SIG-M5 treated with dmso at 0.1 percent for 504 hours (cell line): ENCODE data around the gene MARCHF10.
"Not testable (repeated sequence)": the region's sequence is repeated elsewhere in the genome, so short reads cannot be mapped to it uniquely, and the experiment has no call there.

ENCODE experiments used
- DNase-seq: peaks from one replicate; lab custom pipeline; 2025; ENCODE audit not compliant: unreplicated experiment; lab: John Stamatoyannopoulos, UW

Gene MARCHF10

DNA sequence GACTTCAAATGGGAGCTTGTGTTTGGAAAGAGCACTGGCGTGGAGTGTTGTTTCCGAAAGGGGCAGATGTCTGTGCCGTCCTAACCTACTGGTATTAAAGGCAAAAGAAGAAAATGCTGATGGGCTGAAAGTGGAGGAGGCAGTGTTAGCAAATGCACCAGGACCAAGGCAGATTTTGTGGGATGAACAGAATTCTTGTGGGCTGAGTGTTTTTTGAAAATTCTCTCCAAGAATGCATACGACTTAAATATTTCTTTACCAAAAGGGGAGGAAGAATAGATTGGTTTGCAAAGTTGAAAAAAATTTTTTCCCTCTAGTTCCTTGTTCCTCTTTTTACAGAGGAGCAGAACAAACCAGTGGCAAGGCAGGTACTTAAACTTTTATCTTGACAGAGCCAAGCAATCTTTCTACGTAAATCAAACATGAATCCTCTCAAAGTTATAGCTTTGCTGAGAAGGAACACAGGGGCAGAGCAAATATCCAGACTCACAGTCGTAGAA lies 16.8 kb downstream of the MARCHF10 start:
- DNase-seq = no peak

DNA sequence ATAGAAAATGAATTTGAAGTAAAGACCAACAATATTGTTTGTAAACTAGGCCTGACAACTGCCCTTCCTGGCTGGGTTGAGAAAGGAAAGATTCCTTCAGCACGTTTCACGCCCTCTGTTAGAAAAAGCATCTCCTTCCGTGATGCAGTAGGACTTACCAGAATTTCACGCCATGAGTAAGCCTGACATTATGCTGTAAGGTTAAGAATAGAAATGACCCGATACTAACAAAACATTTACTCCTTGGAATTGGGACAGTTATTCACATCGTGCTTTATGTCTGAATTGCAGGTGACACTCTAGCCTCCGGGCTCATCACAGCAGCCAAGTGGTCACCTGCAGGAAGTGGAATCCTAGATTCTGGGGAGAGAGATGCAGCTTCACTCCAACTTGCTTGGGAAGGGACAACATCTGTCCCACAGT lies 17.5 kb downstream of the MARCHF10 start:
- peak; percentile 76 for DNase-seq

DNA sequence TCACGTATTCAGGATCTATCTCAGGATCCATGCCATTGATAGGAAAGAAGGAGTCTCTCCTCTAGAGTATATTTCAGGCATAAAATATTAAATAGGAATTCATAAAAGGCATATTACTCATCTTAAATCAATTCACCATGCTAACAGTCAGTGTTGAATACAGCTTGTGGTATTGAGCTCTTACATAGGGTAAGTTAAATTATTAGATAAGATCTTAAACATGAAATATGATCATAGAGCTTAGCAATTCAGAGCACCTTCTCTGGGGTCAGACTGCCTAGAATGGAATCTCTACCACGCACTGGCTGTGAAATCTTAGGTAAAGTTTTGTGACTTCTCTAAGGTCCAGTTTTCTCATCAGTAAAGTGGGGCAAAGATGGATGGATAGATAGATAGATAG lies 20.7 kb downstream of the MARCHF10 start:
- no peak for DNase-seq

DNA sequence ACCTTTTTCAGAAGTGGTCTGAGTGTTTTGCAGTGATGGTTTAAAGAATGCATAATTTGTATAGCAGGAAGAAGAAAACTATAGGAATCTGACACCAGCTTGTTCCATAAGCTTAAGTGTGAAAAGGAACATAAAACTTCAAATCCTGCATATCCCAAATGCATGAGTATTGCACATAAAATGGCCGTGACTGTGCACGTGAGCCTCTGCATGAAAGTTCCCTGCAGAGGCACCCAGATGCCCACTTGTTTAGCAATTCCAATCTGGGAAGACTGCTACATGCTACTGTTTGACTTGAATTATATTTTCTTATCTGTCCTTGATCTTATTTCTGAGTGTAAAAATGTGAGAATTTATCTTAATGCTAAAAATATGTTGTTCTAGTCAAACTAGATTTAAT lies 21.5 kb downstream of the MARCHF10 start:
- no peak for DNase-seq

DNA sequence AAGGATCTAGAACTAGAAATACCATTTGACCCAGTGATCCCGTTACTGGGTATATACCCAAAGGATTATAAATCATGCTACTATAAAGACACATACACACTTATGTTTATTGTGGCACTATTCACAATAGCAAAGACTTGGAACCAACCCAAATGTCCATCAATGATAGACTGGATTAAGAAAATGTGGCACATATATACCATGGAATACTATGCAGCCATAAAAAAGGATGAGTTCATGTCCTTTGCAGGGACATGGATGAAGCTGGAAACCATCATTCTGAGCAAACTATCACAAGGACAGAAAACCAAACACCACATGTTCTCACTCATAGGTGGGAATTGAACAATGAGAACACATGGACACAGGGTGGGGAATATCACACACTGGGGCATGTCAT lies 22.1 kb downstream of the MARCHF10 start:
- not testable (repeated sequence) for DNase-seq

DNA sequence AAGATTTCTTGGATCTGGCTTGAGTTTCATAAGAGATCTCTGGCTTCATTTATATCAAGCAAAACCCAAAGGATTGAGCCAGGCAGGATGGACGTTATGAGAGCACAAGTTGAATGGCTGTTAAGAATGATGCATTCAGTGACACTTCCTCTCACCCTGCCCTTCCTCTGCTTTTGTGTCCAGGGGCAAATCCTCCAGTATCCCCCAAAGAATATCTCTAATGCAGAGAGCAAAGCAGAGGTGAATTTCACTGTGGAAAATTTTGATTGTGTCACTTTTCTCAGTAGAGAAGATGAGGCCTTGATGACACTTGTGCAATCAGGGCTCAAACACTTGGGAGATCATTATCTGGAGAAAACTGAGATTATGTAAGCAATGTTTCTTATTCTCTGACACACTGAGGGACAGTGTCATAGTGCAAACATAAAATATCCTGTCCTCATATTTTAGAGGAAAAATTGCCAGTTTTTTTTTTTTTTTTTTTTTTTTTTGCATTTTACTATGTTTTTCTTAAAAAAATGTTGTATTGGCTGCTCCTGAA lies 25.3 kb downstream of the MARCHF10 start:
- peak; percentile 20 for DNase-seq

DNA sequence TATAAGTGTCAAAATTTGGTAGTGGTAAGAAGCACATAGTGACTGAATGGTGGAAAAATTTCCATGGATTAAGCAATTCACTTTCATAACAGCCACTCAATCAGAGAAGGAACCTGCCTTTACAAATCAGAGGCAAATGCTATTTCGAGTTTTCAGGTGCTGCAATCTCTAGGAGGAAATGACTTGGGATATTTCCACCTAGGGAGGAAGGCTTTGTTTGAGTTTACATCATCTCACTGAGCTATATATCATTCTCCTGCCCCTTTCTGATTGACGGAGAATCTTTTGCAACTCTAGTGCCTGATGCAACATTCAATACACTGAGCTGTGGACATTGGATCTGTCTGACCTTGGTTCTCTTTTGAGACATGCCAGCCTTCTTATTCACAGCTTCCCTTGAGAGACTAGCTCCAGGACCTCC lies 26.3 kb downstream of the MARCHF10 start:
- peak; percentile 81 for DNase-seq

DNA sequence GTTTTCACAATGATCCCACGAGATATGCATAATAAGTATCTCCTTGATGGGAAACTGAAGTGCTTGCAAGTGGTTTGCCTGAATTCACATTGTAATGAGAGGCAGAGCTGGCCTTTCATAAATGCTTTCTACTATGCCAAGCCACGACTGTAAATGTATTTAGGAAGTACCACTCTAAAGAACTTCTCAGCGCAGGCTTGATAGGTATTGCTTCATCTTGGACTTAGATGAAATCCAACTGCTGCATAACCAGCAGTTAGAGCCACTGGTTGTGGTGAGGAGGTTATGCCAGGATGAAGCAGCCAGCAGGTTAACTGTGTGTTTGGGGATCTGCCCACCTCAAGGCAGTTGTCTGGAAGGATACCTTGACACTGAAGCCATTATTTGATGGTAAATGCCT lies 26.8 kb downstream of the MARCHF10 start:
- DNase-seq = peak; percentile 34

DNA sequence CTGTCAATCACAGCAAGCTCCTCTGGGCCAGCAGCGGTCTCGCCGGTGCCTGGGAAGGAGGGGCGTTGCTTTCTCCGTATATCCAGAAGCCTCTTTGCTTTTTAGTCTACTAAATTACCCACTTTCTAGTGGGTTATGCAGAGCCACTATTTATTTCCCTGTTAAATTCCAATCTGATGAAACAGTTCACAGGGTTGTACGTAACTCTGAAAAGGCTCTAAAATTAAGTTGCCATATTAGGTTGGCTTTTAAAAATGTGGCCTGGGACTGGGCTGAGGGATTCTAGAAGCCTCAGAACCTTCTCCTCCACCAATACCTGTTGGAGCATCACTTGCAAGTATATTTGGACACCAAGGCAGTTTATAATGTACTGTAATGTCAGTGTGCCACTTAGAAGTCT lies 27.2 kb downstream of the MARCHF10 start:
- no peak for DNase-seq

DNA sequence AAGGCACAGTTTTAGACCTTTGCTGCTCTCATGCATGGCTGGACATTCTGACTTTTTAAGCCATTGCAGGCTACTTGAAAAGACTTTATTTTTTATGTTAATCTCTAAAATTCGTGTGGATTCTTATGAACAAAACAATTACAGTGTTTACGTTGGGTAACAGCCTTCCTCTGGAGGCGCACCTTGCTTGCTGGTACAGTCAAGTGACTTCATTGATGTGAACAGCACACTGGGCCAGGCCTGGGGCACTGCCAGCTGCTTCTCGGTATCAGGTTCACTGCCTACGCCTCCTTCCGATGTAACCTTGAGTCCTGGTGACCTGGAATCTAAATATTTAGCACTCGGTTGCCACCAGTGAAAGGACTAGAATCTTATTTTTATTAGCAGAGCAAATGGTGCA lies 27.8 kb downstream of the MARCHF10 start:
- DNase-seq = peak; percentile 23

DNA sequence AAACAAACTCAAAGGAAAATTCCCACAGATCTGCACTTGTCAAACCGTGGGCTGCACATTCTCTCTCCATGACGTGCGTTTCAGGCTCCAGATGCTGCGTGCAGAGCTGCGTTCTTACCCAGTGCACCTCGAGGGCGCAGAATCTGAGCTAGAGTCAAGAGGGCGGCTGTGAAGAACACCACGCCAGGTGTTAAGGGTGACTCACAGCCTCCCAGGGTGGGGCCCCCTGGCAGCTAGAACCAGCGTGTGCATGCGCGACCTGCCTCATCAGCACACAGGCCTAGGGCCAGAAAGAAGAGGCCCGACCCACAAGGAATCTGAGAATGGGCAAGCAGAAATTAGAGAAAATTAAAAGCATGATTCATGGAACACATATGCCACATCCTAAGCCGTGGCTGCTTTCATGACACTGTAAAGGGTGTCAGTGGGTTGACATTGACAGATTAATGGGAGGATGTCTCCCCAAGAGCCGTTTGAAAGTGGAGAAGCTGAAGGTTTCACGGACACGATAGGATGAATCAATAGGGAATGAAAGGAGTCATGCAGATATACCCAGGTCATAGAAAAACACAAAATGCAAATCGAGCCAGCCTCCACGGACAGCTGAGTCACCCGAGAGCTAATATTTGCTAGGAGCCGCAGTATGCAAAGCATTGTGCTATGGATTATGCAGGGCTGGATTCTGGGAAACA lies 29.0 kb downstream of the MARCHF10 start:
- peak; percentile 69 for DNase-seq

DNA sequence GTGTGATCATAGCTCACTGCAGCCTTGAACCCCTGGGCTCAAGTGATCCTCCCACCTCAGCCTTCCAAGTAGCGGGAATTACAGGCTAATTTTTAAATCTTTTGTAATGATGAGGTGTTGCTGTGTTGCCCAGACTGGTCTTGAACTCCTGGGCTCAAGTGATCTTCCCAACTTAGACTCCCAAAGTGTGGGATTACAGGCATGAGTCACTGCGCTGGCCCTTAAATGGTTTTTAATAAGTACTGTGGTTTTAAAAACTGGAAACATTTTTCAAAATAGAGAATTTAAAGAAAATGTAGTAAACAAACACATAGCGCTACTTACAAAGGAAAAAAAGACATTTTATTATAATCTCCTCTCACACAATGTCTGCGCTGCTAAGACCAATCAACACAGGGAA lies 32.2 kb downstream of the MARCHF10 start:
- no peak for DNase-seq

DNA sequence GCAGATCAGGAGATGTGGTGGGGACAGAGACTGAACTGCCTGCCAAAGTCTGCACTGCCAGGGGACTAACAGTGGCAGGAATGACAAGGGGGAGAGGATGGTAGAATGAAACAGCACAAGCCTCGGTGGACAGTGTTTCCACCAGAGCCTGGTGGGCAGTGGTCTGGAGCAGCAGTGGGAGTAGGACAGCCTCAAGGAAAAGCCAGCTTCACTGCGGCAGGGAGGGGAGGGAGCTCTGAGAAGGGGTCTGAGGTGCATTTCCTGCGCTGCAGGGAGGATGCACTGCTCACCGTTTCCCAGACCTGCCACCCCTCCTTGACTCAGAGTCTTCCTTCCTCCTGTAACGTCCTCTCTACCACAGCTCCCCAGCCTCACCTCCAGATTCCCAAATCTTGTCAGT lies 33.8 kb downstream of the MARCHF10 start:
- DNase-seq = no peak

DNA sequence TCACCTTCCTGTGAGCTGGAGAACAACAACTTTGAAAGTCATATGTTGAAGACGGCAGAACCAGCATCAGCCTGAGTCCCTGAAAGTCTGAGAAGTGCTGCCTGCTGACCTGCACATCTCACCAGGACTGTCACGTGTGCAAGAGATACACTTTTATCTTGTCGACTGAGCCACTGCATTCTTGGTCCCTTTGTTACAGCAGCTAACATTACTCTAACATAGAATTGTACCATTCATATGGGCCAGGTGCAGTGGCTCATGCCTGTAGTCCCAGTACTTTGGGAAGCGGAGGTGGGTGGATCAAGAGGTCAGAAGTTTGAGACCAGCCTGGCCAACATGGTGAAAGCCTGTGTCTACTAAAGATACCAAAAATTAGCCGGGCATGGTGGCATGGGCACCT lies 40.1 kb downstream of the MARCHF10 start:
- no peak for DNase-seq

DNA sequence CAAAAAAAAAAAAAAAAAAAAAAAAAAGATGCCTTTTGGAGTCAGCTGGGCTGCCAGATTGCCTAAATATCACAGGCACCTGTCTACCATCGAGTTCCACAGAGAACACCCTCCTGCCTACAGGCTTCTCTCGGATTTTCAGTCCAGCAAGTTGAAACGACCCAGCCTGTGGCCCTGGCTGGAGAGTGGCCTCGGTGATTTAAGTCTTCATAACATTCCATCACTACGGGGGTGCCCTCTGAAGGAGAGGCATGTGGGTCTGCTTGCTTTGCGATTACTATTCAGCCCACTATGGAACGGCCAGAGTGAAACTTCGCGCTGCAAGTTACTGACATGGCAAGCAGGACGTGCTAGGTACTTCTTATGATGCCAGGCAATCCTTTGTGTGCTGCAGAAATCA lies 42.8 kb downstream of the MARCHF10 start:
- DNase-seq = no peak

DNA sequence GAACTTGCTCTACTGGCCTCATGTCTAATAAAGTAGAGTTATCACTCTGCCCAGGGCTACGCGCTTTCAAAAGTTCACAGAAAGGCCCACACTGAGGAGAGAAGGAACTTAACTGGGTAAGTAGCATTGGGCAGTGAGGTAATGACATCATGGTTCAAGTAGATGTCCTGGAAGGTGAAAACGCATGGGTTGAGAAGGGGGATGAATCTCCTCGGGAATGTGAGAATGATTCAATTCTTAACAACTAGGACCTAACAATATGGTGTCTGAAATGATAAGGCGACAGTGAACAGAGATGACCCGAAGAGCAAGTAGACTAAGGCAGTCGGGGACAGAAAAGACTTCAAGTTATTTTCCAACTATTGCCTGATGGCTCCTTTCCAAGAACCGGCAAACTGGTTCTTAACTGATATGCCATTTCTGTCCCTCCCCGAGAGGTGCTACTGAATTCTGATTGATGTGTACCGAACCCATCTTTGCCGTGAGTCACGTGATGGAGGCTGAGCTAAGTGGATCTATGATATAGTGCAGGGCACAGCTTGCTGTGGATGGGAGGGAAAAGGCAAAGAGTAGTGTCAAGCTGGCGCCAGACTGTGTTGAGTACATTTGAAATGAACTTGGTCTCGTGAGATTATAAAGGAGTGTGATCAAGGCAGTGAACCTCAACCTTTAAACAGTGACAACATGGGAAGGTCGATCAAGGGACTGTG lies 44.1 kb downstream of the MARCHF10 start:
- DNase-seq = no peak

DNA sequence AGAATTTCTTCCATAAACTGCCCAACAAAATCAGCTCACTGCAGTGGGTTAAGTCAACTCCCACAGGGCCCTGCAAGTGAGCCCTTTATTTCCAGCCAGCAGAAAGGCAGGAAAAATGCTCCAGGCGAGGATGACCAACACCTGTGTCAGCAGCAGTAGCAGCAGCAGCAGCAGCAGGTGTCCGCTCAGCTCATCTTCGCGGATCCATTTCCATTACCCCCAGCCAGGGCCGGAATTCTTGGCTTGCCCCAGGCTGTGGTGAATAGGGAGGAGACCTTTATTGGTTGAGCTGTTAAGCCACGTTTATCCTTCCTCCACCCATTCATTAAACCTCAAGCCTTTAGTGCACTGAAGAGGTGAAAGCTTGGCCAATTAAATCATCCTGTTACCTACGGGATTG lies 46.2 kb downstream of the MARCHF10 start:
- DNase-seq = no peak

DNA sequence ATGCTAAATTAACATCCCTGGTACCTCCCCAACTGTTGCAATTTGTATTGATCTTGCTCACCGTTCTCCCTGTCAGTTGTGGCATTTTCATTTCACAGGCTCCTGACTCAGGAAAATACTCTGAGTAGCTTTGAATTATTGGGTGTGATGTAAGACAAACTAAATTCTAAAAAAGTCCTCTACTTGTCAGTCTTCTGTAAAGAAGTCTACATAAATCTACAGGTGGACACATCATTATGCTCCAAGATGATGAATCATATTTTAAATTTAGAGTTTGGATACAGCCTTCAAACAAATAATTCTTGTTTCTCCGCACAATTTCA lies 47.2 kb downstream of the MARCHF10 start:
- no peak for DNase-seq

DNA sequence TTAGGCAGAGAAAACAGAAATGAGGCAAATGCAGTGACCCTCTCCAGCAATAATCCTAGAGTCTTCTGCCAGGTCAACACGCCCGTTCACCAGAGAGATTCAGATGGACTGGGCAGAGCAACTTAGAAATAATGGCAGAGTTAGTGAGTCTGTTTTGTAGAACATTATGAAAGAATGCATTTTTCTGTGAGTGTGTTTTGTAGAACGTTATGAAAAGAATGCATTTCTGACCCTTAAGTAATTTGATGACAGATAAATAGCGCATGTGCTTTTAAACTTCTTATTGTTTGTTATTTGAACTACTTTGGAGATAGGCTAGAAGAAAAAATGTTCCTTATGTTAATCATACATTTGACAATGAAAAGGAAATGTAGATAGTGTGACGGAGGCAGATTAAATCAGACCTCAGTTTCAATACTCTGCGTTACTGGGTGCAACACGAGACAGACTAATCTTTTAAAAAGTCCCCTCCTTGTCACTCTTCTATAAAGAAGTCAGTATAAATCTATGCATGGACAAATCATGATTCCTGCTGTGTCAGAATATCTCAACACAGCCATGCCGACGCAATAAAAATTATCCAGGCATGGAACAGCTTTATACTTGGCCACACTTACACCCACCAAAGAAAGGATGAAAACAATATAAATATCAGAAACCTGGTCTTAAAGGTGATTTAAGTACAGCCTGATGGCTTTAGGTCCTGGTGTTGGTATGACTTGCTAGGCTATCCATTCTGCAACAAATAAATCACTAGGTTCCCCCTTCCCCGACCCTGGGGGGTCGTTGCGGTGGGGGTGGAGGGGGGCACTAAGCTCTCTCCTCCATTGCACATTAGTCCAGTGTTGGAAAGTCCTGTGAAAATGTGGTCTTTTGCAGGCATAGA lies 47.8 kb downstream of the MARCHF10 start:
- DNase-seq = no peak

DNA sequence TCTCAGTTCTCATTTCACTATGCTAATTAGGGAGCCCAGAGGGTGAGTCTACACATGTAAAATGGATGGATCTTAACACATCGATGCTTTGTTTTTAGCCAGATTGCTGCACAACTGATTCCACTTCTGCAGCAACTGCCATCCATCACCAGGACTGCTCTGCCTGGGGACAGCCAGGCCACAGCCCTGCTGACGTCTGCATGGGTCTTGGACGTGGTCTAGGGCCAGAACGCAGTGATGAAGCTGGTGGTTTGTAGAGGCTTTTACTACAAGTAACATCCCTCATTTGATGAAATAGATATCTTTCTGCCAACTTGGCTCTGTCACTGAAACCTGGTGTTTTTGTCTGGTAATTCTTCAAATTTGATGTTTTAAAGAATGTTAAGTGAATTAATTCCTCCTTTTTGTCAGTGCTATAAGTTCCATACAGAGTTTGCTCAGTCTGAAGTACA lies 50.6 kb downstream of the MARCHF10 start:
- no peak for DNase-seq

DNA sequence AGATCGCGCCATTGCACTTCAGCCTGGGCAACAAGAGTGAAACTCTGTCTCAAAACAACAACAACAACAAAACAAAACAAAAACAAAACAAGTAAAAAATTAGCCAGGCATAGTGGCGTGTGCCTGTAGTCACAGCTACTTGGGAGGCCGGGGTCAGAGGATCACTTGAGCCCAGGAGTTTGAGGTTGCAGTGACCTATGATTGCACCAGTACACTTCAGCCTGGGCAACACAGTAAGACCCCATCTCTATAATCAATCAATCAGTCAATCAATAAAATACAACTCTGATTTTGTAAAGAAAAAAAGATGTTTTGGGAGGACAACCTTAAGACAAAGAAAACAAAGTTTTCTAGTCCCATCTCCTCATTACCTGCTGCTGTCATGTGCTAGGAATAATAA lies 51.9 kb downstream of the MARCHF10 start:
- no peak for DNase-seq
